Gastroesophageal sphincter (tissue), 4 donors: Measurements from ENCODE around the gene TOMM5. TPM values are rescaled to one million over a fixed set of nuclear protein-coding genes. Genes with fewer than 3 reads are reported as not detected.

Experiments used
- ATAC-seq: fragments of 150-250 bp; one replicate; pipeline ENCODE4 v1.9.1; 2016; ENCODE audit warnings: mild to moderate bottlenecking, moderate library complexity
- H3K27ac ChIP-seq, 4 donors: fragments of 200-600 bp; sonication (generic) in 3 of 4; 1 replicate in 3 of 4; 2 replicates in 1 of 4; pipeline ENCODE4 v1.5.1; 2016 to 2019
- H3K27me3 ChIP-seq: fragments of 200-600 bp; sonication (generic); one replicate; pipeline ENCODE4 v1.5.1; 2019
- H3K36me3 ChIP-seq, 2 donors: fragments of 200-600 bp; sonication (generic); one replicate each; pipeline ENCODE4 v1.5.1; 2019; ENCODE audit warnings: control low read depth in 1 of 2
- H3K4me1 ChIP-seq, 3 donors: fragments of 200-600 bp; sonication (generic); 1 replicate in 2 of 3; 2 replicates in 1 of 3; pipeline ENCODE4 v1.5.1; 2016 to 2019; ENCODE audit warnings: control low read depth in 2 of 3
- H3K4me3 ChIP-seq, 2 donors: fragments of 200-600 bp; sonication (generic); one replicate each; pipeline ENCODE4 v1.5.1; 2019; ENCODE audit warnings: mild to moderate bottlenecking in 1 of 2, moderate library complexity in 1 of 2
- H3K9me3 ChIP-seq, 3 donors: fragments of 200-600 bp; sonication (generic); one replicate each; pipeline ENCODE4 v1.5.1; 2017 to 2019; ENCODE audit warnings: control low read depth in 2 of 3
- CTCF ChIP-seq, 4 experiments: fragments of 200-600 bp in 2 of 4; fragments of 450-650 bp in 2 of 4; sonication (generic) in 1 of 4; IDR thresholded peaks; one replicate each; pipeline ENCODE4 v1.5.1; 2017 to 2019; ENCODE audit warnings: antibody characterized with exemption in 4 of 4, mild to moderate bottlenecking in 2 of 4, moderate library complexity in 2 of 4
- EP300 ChIP-seq: sonication (generic); formaldehyde crosslinking; IDR thresholded peaks from one replicate; pipeline ENCODE4 v1.6.1; 2017; ENCODE audit warnings: antibody characterized with exemption, mild to moderate bottlenecking
- POLR2A ChIP-seq, 2 donors: fragments of 450-650 bp; IDR thresholded peaks; one replicate each; pipeline ENCODE4 v1.6.1; 2017; ENCODE audit warnings: antibody characterized with exemption in 2 of 2, mild to moderate bottlenecking in 2 of 2, moderate library complexity in 1 of 2
- POLR2AphosphoS5 ChIP-seq: sonication (generic); formaldehyde crosslinking; IDR thresholded peaks from one replicate; pipeline ENCODE4 v1.6.1; 2017; ENCODE audit warnings: antibody characterized with exemption
- WGBS, 2 donors: methylation state at CpG; one replicate each; pipeline ENCODE4 v1.1.5; 2018; ENCODE audit warnings: low coverage in 1 of 2; 5-methylcytosine and 5-hydroxymethylcytosine counted together
- total RNA-seq, 4 donors: library from RNA; depleted of rRNA; stranded (reverse); fragments of >200 nt; gene quantifications; one replicate each; pipeline ENCODE4 v1.1.0, GENCODE V29; 2016

Gene TOMM5
- total RNA-seq, 4 donors from 2014 or later: 46.8 to 85.6 (median 82.5) TPM

- no peak for TF ChIP-seq CTCF (IDR thresholded peaks at IDR 0.05)
- TF ChIP-seq EP300: no peak
- TF ChIP-seq POLR2A (IDR thresholded peaks at IDR 0.05): no peak
- Histone ChIP-seq H3K9me3 (no peaks in the 10 kb centered on the region), H3K27ac (no peak overlapping the region), H3K36me3 (no peaks in the 10 kb centered on the region), H3K4me3 (no peak overlapping the region), H3K4me1 (no peaks in the 10 kb centered on the region), H3K27me3 (peaks cover 4% of the 10 kb centered on the region)
- ATAC-seq: no peak
- WGBS, 2 donors: 46 to 52% methylated on average over 4 to 5 of the region's 5 CpGs
Observed at GRCh38 chr9:37626708-37627292, 34.4 kb upstream of the TOMM5 start.

GRCh38 chr9:37625758-37626147, 33.4 kb upstream of the TOMM5 start:
- Histone ChIP-seq H3K36me3 (no peaks in the 10 kb centered on the region), H3K27ac (no peak overlapping the region), H3K27me3 (peaks cover 4% of the 10 kb centered on the region), H3K4me3 (no peak overlapping the region), H3K4me1 (no peaks in the 10 kb centered on the region), H3K9me3 (no peaks in the 10 kb centered on the region)
- no peak for ATAC-seq
- TF ChIP-seq POLR2AphosphoS5 (no peak), EP300 (no peak), CTCF (IDR thresholded peaks at IDR 0.05) (no peak), POLR2A (IDR thresholded peaks at IDR 0.05) (no peak)
- 60 to 79% methylated on average over 1 to 7 of the region's 12 CpGs for WGBS, 2 donors

- 83% methylated on average over 1 of the region's 5 CpGs; no CpG with 5 or more reads in 1 of the 2 donors for WGBS, 2 donors
- Histone ChIP-seq H3K4me1 (no peaks in the 10 kb centered on the region), H3K9me3 (no peaks in the 10 kb centered on the region), H3K4me3 (no peak overlapping the region), H3K27me3 (peaks cover 4% of the 10 kb centered on the region), H3K27ac (no peak overlapping the region), H3K36me3 (no peaks in the 10 kb centered on the region)
- no peak for ATAC-seq
- TF ChIP-seq CTCF (IDR thresholded peaks at IDR 0.05) (no peak), POLR2AphosphoS5 (no peak), EP300 (no peak), POLR2A (IDR thresholded peaks at IDR 0.05) (no peak)
Observed at GRCh38 chr9:37625036-37625757, 32.8 kb upstream of the TOMM5 start.

- H3K27me3 ChIP-seq: peaks cover 4% of the 10 kb centered on the region
- no peak for TF ChIP-seq CTCF (IDR thresholded peaks at IDR 0.05)
- no peak for TF ChIP-seq EP300
- TF ChIP-seq POLR2A (IDR thresholded peaks at IDR 0.05): no peak
- no peak for TF ChIP-seq POLR2AphosphoS5
- WGBS, 2 donors: 64 to 86% methylated on average over 1 of the region's 1 CpG
Observed at GRCh38 chr9:37624073-37624472, 31.7 kb upstream of the TOMM5 start.

GRCh38 chr9:37623267-37623666, 30.9 kb upstream of the TOMM5 start:
- Histone ChIP-seq H3K36me3 (no peaks in the 10 kb centered on the region), H3K4me3 (no peak overlapping the region), H3K9me3 (no peaks in the 10 kb centered on the region), H3K27ac (no peak overlapping the region), H3K27me3 (peaks cover 4% of the 10 kb centered on the region), H3K4me1 (no peaks in the 10 kb centered on the region)
- WGBS, 2 donors: 71 to 87% methylated on average over 2 of the region's 2 CpGs
- ATAC-seq: no peak
- TF ChIP-seq POLR2AphosphoS5: no peak
- no peak for TF ChIP-seq CTCF (IDR thresholded peaks at IDR 0.05)
- no peak for TF ChIP-seq POLR2A (IDR thresholded peaks at IDR 0.05)
- no peak for TF ChIP-seq EP300

More at GRCh38 chr9:37624073-37624472, 31.7 kb upstream of the TOMM5 start:
- Histone ChIP-seq H3K4me1 (no peaks in the 10 kb centered on the region), H3K27ac (no peak overlapping the region), H3K9me3 (no peaks in the 10 kb centered on the region), H3K4me3 (no peak overlapping the region), H3K36me3 (no peaks in the 10 kb centered on the region)
- ATAC-seq: no peak
